ENCODE results near the gene CLEC2A.

The CLEC2A gene

DNA sequence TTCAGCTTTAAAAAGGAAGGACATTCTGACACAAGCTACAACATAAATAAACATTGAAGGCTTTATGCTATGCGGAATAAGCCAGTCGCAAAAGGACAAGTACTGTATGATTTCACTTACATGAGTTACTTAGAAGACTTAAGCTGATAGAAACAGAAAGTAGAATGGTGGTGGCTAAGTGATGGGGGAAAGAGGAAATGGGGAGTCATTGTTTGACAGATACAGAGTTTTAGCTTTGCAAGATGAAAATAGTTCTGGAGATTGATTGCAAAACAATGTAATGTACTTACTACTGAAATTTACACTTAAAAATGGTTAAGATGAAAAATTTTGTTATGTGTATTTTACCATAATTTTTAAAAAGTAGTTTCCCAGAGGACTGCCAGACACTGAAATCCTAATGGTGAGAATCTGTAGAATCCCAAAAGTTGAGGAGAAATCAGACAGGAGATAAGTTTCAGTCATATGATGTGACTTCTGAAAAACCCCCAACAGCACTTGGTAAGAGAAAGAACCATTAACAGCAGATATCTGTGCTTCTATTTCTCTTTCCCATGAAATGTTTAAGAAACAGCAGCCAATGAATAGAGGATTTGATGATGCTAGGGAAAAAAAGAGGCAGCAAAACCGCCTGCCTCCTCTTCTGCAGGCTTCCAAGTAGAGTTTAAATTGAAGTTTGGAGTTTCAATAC is 16.6 kb upstream of the CLEC2A start:
- no peaks in the 10 kb centered on the region for H3K9me3 Mint-ChIP-seq
- peak overlapping the region; percentile 1 for H3K4me3 Mint-ChIP-seq
- peak; percentile 97 for ATAC-seq
- H3K36me3 Mint-ChIP-seq = no peaks in the 10 kb centered on the region
- H3K4me1 Mint-ChIP-seq = peaks cover 41% of the 10 kb centered on the region
- H3K27ac Mint-ChIP-seq = no peak overlapping the region
- no peak for DNase-seq (ENCODE audit: low spot score in 2 of 2)

DNA sequence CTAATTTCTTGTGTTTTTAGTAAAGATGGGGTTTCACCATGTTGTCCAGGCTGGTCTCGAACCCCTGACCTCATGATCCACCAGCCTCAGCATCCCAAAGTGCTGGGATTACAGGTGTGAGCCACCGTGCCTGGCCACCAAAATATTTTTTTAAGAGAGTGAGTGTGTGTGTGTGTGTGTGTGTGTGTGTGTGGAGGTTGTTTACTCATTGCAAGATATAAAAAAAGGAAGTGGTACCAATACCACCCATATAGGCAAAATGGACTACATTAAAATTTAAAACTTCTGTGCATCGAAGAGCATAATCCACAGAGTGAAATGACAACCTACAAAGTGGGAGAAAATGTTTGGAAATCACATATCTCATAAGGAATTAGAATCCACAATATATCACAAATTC is 15.5 kb upstream of the CLEC2A start:
- no peaks in the 10 kb centered on the region for H3K36me3 Mint-ChIP-seq
- no peak overlapping the region for H3K4me3 Mint-ChIP-seq
- H3K9me3 Mint-ChIP-seq = no peaks in the 10 kb centered on the region
- peaks cover 41% of the 10 kb centered on the region for H3K4me1 Mint-ChIP-seq
- DNase-seq (ENCODE audit: low spot score in 2 of 2) (no peak), ATAC-seq (no peak)
- peak overlapping the region; percentile 61 for H3K27ac Mint-ChIP-seq

DNA sequence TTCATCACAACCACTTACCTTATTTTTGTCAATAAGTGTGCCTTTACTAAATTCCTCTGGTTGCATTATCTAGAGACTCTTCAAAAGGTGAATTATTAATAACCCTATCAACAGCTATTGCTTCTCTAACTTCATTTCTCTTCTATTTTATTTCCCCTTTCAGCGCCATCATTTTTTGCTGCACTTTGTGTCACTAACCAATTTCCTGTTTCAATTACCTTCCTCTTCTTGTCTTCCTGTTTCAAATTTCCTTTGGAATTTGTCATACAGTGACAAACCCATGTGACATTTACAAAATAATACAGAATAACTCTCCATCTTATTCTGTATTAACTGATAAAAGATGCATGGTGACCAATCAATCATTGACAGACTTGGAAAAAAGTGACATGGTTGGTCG is 12.2 kb upstream of the CLEC2A start:
- peaks cover 23% of the 10 kb centered on the region for H3K4me1 Mint-ChIP-seq
- H3K9me3 Mint-ChIP-seq = no peaks in the 10 kb centered on the region
- ATAC-seq (no peak), DNase-seq (ENCODE audit: low spot score in 2 of 2) (no peak)
- no peaks in the 10 kb centered on the region for H3K36me3 Mint-ChIP-seq
- H3K27ac Mint-ChIP-seq = no peak overlapping the region
- H3K4me3 Mint-ChIP-seq = no peak overlapping the region

DNA sequence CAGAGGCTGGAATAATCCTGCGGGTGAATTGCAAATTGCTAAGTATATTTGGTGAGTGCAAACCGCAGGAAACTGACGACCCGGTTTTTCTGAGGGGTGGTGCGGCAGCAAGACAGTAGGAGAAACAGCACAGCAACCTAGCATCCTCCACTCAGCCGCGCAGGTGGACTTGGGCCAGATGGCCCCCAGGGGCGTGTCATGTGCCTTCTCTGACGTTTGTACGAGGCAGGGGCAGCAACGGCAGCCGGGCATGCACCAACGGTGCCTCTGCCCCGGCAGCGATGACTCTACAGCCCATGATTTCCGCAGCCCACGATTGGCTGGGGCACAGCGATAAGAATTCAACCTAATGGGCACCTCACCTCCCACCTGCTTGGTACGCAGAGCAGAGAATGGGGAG is 11.1 kb upstream of the CLEC2A start:
- ATAC-seq (peak; percentile 71), DNase-seq (ENCODE audit: low spot score in 2 of 2) (no peak)
- no peaks in the 10 kb centered on the region for H3K36me3 Mint-ChIP-seq
- no peaks in the 10 kb centered on the region for H3K9me3 Mint-ChIP-seq
- H3K4me1 Mint-ChIP-seq = peaks cover 13% of the 10 kb centered on the region
- no peak overlapping the region for H3K27ac Mint-ChIP-seq
- H3K4me3 Mint-ChIP-seq = peak overlapping the region; percentile 37

DNA sequence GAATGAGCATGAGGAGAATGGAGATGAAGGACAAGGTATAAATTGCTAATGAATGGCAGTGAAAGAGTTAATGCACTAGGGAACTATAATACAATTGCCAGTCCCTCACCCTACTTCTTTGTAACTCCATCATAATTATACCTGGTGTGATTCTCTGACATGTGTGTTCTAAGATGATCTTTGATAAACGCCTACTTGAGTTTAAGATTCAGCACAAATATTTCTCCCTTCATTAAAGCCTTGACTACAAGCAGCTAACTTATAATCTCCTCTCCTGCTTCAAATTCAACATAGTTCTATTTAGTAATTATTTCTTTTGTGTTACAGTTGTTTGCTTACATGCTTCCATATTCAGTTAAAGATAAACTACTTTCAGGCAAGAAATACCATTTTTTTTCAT is 9.7 kb upstream of the CLEC2A start:
- Mint-ChIP-seq H3K27ac (no peak overlapping the region), H3K9me3 (no peaks in the 10 kb centered on the region), H3K4me1 (peaks cover 6% of the 10 kb centered on the region), H3K4me3 (no peak overlapping the region), H3K36me3 (no peaks in the 10 kb centered on the region)
- ATAC-seq = no peak
- no peak for DNase-seq (ENCODE audit: low spot score in 2 of 2)

DNA sequence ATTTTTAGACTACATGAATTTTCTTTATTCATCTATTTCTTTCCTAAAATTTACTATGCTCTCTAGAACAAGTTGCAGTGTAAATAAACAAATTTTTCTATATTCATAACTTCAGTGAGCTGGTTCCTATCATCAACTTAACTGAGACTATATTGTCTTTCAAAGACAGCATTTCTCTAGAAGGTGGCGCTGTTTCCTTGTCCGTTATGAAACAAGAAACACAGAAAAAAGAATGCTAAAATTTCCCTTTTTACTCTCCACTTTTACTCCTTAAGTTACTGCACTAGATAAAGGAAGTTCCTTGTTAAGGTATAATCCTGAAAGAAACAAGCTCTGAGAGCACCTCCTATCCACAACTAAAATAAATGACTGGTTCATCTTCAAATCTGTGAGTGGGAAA is 8.2 kb upstream of the CLEC2A start:
- no peaks in the 10 kb centered on the region for H3K36me3 Mint-ChIP-seq
- DNase-seq (ENCODE audit: low spot score in 2 of 2) = no peak
- no peaks in the 10 kb centered on the region for H3K9me3 Mint-ChIP-seq
- no peak overlapping the region for H3K4me3 Mint-ChIP-seq
- H3K4me1 Mint-ChIP-seq = peaks cover 6% of the 10 kb centered on the region
- ATAC-seq = no peak
- H3K27ac Mint-ChIP-seq = no peak overlapping the region

DNA sequence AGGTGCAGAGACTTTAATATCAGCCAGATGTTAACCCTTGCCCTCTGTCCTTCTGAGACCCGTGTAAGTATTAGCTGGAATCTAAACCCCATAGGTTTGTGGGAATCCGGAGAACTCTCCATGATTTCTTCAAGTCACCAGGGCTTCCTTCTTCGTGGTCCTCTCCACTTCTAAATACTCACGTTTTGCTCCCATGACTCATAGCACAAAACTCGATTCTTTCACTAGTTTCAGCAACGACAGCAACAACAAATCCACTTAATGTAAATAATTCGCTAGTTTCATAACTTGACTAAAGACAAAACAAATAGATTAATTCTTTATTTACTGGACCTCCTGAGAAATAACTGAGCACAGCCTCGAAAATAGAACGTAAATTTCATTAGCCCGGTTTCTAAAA is 4.4 kb upstream of the CLEC2A start:
- Mint-ChIP-seq H3K36me3 (no peaks in the 10 kb centered on the region), H3K27ac (no peak overlapping the region), H3K4me1 (no peaks in the 10 kb centered on the region)

DNA sequence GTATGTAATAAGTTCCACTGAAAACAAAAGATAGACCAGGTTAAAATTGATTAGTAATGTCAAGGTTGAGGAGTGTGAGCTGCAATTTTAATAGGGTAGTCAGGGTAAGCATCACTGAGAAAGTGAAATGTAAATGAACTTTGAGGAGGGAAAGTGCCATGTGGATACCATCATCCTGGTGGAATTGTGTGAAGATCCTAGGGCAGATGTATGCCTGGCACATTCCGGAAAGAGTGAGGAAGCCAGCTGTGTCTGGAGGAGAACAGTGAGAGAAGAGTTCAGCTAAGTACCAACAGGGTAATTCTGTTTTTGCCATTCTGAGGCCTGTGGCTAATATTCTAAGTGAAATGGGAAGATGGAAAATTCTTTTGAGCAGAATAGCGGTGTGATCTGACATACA is 2.9 kb upstream of the CLEC2A start:
- ATAC-seq = no peak
- Mint-ChIP-seq H3K36me3 (no peaks in the 10 kb centered on the region), H3K9me3 (no peaks in the 10 kb centered on the region), H3K4me3 (no peak overlapping the region), H3K4me1 (no peaks in the 10 kb centered on the region), H3K27ac (no peak overlapping the region)
- DNase-seq (ENCODE audit: low spot score in 2 of 2) = no peak

More for the DNA sequence above, 4.4 kb upstream of the CLEC2A start:
- H3K4me3 Mint-ChIP-seq = no peak overlapping the region
- ATAC-seq (no peak), DNase-seq (ENCODE audit: low spot score in 2 of 2) (no peak)
- H3K9me3 Mint-ChIP-seq = no peaks in the 10 kb centered on the region

DNA sequence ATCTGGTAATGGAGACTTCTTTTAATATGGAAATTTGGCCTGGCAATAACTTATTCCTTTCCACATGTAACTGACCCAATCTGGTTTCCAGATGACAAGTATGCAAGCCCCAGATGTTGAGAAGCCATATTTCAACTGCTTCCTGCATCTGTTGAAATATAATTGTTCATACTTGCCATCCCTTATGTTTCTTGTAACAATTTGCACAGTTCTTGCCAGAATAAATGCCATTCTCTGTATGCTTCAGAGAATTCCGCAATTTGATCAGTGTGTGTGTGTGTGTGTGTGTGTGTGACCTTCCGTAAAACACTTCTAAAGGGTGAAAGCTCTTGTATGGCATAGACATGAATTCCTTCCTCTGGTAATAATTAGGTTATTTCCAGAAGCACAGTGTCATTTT is 1.8 kb upstream of the CLEC2A start:
- Mint-ChIP-seq H3K36me3 (no peaks in the 10 kb centered on the region), H3K4me1 (no peaks in the 10 kb centered on the region), H3K4me3 (no peak overlapping the region), H3K27ac (no peak overlapping the region), H3K9me3 (no peaks in the 10 kb centered on the region)
- no peak for DNase-seq (ENCODE audit: low spot score in 2 of 2)
- ATAC-seq = no peak

DNA sequence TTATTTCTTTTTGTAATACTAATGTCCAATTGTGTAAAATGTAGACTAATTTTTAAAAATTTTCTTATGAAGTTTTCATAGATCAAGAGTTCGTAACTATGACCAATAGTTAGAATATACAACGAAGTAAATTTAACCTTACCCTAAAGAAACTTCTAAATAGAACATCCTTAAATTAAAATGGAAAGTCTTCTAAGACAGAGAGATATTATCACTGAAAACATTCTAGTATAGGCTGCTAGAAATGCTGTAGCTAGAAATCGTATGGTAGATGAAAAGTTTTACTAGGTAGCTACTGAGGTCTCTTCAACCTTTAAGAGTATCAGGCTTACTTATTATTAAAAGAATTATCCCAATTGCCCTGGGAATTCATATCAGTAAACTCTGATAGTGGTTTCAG is 925 bp downstream of the CLEC2A start:
- DNase-seq (ENCODE audit: low spot score in 2 of 2) (no peak), ATAC-seq (no peak)
- no peaks in the 10 kb centered on the region for H3K4me1 Mint-ChIP-seq
- no peaks in the 10 kb centered on the region for H3K9me3 Mint-ChIP-seq
- no peak overlapping the region for H3K27ac Mint-ChIP-seq
- no peak overlapping the region for H3K4me3 Mint-ChIP-seq
- H3K36me3 Mint-ChIP-seq = no peaks in the 10 kb centered on the region

DNA sequence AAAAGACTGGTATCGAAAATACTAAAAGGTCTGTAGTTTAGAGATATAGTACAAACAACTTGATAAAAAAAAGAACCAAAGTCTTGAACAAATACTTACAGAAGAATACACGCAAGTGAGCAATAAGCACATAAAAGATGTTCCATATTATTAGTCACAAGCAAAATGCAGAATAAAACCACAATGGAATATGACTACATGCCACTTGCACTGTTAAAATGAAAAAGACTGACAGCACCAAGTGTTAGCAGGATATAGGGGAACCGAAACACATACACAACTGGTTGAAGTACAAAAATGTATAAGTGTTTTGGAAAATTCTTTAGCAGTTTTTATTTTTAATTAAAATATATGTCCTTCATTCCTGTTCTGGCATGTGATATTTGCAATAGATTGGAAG is 3.6 kb downstream of the CLEC2A start:
- Mint-ChIP-seq H3K36me3 (no peaks in the 10 kb centered on the region), H3K4me3 (no peak overlapping the region), H3K27ac (no peak overlapping the region), H3K9me3 (no peaks in the 10 kb centered on the region), H3K4me1 (no peaks in the 10 kb centered on the region)
- DNase-seq (ENCODE audit: low spot score in 2 of 2) = no peak
- ATAC-seq = peak; percentile 58

DNA sequence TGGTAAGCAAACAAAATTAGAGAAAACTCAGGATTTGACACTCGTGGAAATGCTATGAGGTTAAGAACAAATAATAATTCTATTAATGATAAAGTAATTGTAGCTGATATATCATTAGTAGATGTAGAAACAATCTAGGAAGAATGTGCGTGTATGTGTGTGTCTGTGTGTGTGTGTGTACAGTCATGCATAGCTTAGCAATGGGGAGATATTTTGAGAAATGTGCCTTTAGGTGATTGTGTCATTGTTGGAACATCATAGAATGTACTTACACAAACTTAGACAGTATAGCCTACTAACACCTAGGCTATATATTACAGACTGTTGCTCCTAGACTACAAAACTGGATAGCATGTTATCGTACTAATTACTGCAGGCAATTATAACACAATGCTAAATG is 5.3 kb downstream of the CLEC2A start:
- ATAC-seq = no peak
- H3K9me3 Mint-ChIP-seq = no peaks in the 10 kb centered on the region
- H3K27ac Mint-ChIP-seq = no peak overlapping the region
- H3K4me3 Mint-ChIP-seq = no peak overlapping the region
- H3K4me1 Mint-ChIP-seq = peaks cover 4% of the 10 kb centered on the region
- no peaks in the 10 kb centered on the region for H3K36me3 Mint-ChIP-seq
- no peak for DNase-seq (ENCODE audit: low spot score in 2 of 2)

DNA sequence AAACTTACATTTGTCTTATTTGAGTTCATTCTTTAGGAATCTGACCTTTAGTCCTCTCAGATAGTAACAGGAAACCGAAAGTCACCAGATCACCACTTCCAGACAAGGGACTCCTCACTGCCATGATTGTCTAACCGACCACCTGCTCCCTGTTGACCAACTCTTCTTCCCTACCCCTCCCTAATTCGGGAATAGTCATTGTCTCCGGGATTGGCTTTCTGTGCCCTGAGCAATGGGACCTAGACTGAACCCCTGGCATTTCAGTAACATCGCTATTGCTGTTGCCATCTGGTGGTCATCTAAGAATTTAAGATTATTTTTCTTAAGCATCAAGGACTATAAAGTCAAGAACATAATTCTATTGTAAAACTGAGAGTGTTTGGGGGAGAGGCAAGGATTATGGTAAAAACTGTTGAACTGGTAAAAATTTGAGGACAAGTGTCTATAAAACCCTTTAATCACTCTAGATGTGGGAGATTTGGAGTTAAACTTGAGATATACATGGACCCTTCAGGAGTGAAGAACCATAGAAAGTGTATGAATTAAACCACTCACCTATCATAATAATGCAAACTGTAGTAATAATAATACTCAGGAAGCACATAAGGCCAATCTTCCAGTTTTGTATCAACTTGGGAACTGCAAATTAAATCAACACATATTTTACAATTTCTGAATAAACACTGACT is 6.3 kb downstream of the CLEC2A start:
- ATAC-seq = peak; percentile 37
- DNase-seq (ENCODE audit: low spot score in 2 of 2) = no peak

DNA sequence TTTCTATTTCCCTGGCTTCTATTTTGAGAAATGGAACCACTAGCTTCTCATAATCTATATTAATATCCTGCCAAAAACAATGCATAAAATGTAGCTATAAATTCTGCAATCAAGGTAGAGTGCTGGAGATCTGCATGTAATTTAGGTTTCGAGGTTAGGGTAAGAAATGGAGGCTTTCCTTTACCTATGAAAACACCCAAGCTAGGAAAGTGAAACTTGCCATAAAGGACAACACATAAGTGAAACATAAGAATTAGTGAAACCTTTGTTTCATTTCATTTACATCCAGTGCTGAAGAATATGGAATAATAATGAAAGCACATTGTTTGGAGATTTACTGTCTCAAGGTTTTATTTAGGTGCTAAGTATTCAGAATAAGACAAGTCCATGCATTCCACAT is 9.7 kb downstream of the CLEC2A start:
- H3K4me3 Mint-ChIP-seq = no peak overlapping the region
- no peaks in the 10 kb centered on the region for H3K36me3 Mint-ChIP-seq
- ATAC-seq (no peak), DNase-seq (ENCODE audit: low spot score in 2 of 2) (no peak)
- no peak overlapping the region for H3K27ac Mint-ChIP-seq
- peaks cover 4% of the 10 kb centered on the region for H3K4me1 Mint-ChIP-seq
- H3K9me3 Mint-ChIP-seq = no peaks in the 10 kb centered on the region

More for the DNA sequence above, 6.3 kb downstream of the CLEC2A start:
- peak overlapping the region; percentile 43 for H3K4me3 Mint-ChIP-seq
- H3K4me1 Mint-ChIP-seq = peaks cover 4% of the 10 kb centered on the region
- no peaks in the 10 kb centered on the region for H3K9me3 Mint-ChIP-seq
- peak overlapping the region; percentile 29 for H3K27ac Mint-ChIP-seq
- H3K36me3 Mint-ChIP-seq = no peaks in the 10 kb centered on the region

DNA sequence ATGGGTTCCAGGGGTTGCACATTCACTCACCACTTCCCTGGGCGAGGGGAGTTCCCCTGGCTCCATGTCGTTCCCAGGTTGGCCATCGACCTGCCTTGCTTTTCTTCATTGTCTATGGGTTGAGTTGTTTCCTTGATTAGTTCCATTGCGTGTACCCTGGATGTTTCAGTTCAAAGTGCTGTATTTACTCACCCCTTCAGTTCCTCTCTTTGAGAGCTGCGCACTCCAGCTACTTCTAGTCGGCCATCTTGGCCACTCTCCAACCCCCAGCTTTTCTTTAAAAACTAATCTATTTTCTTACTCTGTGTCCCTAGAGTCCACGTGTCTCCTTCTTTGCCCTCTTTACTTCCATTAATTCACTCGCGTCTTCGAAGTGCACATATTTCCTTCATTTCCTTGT is 11.7 kb downstream of the CLEC2A start:
- Mint-ChIP-seq H3K27ac (no peak overlapping the region), H3K4me1 (peaks cover 4% of the 10 kb centered on the region), H3K9me3 (no peaks in the 10 kb centered on the region), H3K36me3 (no peaks in the 10 kb centered on the region), H3K4me3 (no peak overlapping the region)
- no peak for ATAC-seq
- no peak for DNase-seq (ENCODE audit: low spot score in 2 of 2)

DNA sequence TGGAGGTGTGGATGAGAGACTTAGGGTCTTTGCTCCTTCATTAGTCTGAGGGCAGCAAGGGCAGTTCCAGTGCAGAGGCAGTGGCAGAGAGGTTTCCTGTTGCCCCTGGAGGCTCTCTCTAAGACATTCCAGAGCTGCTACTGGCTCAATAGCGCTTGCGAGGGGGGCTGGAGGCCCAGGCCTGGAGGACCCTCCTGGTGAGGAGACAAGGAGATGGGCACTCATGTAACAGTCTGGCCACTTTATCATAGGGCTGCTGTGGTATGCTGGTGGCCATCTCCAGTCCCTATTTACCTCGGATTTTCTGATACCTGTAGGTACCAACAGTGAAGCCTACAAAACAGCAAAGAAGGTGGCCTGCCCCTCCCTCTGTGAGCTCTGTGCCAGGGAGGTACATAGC is 12.7 kb downstream of the CLEC2A start:
- no peak overlapping the region for H3K27ac Mint-ChIP-seq
- DNase-seq (ENCODE audit: low spot score in 2 of 2) (no peak), ATAC-seq (no peak)
- no peaks in the 10 kb centered on the region for H3K36me3 Mint-ChIP-seq
- H3K4me3 Mint-ChIP-seq = no peak overlapping the region
- no peaks in the 10 kb centered on the region for H3K9me3 Mint-ChIP-seq
- peaks cover 4% of the 10 kb centered on the region for H3K4me1 Mint-ChIP-seq
